Chondrocyte (in vitro differentiated cells): ENCODE measurements around the gene DLK1. TPM values are rescaled to one million over a fixed set of nuclear protein-coding genes. Genes with fewer than 3 reads are reported as not detected.
A peak's percentile ranks its signal among the peaks of the same experiment; 100 is the strongest.

Source experiments
- DNase-seq: peaks from one replicate; pipeline ENCODE4 v3.0.0; 2021; ENCODE audit warnings: mixed read lengths, low spot score
- H3K27ac Mint-ChIP-seq: one replicate; pipeline ENCODE4 v1.8.0; 2021; ENCODE audit warnings: mild to moderate bottlenecking, moderate library complexity, mixed read lengths; ENCODE audit not compliant: unreplicated experiment
- H3K27me3 Mint-ChIP-seq: 2 replicates; pipeline ENCODE4 v1.8.0; 2021; ENCODE audit warnings: low read depth, mixed read lengths
- H3K36me3 Mint-ChIP-seq: 2 replicates; pipeline ENCODE4 v1.8.0; 2021; ENCODE audit warnings: low read depth, mixed read lengths
- H3K4me1 Mint-ChIP-seq: 2 replicates; pipeline ENCODE4 v1.8.0; 2021; ENCODE audit warnings: low read depth, mild to moderate bottlenecking, mixed read lengths
- H3K4me3 Mint-ChIP-seq: one replicate; pipeline ENCODE4 v1.8.0; 2021; ENCODE audit warnings: mild to moderate bottlenecking, moderate library complexity, mixed read lengths; ENCODE audit not compliant: unreplicated experiment
- H3K9me3 Mint-ChIP-seq: 2 replicates; pipeline ENCODE4 v1.8.0; 2021; ENCODE audit warnings: low read depth, mixed read lengths
- CTCF ChIP-seq: fragments of 200-600 bp; sonication (generic); IDR thresholded peaks from 2 replicates; pipeline ENCODE4 v1.5.0; 2021; ENCODE audit warnings: antibody characterized with exemption, mild to moderate bottlenecking, moderate library complexity
- total RNA-seq: library from RNA; stranded (reverse); gene quantifications from 3 replicates; pipeline ENCODE4 v1.2.1, GENCODE V29; 2021

Gene DLK1
- total RNA-seq, 1 donor from 2014 or later = 0.45 TPM

- H3K27me3 Mint-ChIP-seq = no peaks in the 10 kb centered on the region
- peak overlapping the region; percentile 28 for H3K27ac Mint-ChIP-seq
- H3K4me1 Mint-ChIP-seq = peaks cover 35% of the 10 kb centered on the region
- no peak for TF ChIP-seq CTCF
- H3K4me3 Mint-ChIP-seq = no peak overlapping the region
- H3K9me3 Mint-ChIP-seq = no peaks in the 10 kb centered on the region
- H3K36me3 Mint-ChIP-seq = no peaks in the 10 kb centered on the region
- DNase-seq = no peak
These were observed 37.9 kb upstream of the DLK1 start for GRCh38 chr14:100688598-100689461.

- DNase-seq = no peak
- H3K4me1 Mint-ChIP-seq = peaks cover 48% of the 10 kb centered on the region
- no peak for TF ChIP-seq CTCF
- H3K27me3 Mint-ChIP-seq = peaks cover 2% of the 10 kb centered on the region
- H3K36me3 Mint-ChIP-seq = no peaks in the 10 kb centered on the region
- H3K27ac Mint-ChIP-seq = no peak overlapping the region
- H3K9me3 Mint-ChIP-seq = no peaks in the 10 kb centered on the region
- H3K4me3 Mint-ChIP-seq = no peak overlapping the region
These were observed 36.0 kb upstream of the DLK1 start for GRCh38 chr14:100690672-100691071.

GRCh38 chr14:100691395-100692056 is 35.2 kb upstream of the DLK1 start:
- Mint-ChIP-seq H3K27ac (no peak overlapping the region), H3K4me3 (no peak overlapping the region), H3K4me1 (peaks cover 49% of the 10 kb centered on the region), H3K36me3 (no peaks in the 10 kb centered on the region), H3K27me3 (peaks cover 3% of the 10 kb centered on the region), H3K9me3 (no peaks in the 10 kb centered on the region)
- no peak for TF ChIP-seq CTCF
- DNase-seq = no peak

- Mint-ChIP-seq H3K4me3 (no peak overlapping the region), H3K4me1 (peaks cover 49% of the 10 kb centered on the region), H3K27ac (no peak overlapping the region), H3K27me3 (peaks cover 3% of the 10 kb centered on the region), H3K9me3 (no peaks in the 10 kb centered on the region), H3K36me3 (no peaks in the 10 kb centered on the region)
- DNase-seq = no peak
- TF ChIP-seq CTCF = no peak
These were observed 34.4 kb upstream of the DLK1 start for GRCh38 chr14:100692256-100692655.

GRCh38 chr14:100692859-100693558 is 33.7 kb upstream of the DLK1 start:
- Mint-ChIP-seq H3K27ac (peak overlapping the region; percentile 89), H3K36me3 (no peaks in the 10 kb centered on the region), H3K27me3 (peaks cover 3% of the 10 kb centered on the region), H3K4me1 (peaks cover 44% of the 10 kb centered on the region), H3K4me3 (peak overlapping the region; percentile 27), H3K9me3 (no peaks in the 10 kb centered on the region)
- TF ChIP-seq CTCF = no peak
- DNase-seq = no peak
